Measurements from ENCODE around the gene ITSN1.

- TF ChIP-seq EZH2 (IDR thresholded peaks at IDR 0.05; ENCODE audit: insufficient read depth, poor library complexity, severe bottlenecking) (no peak), EZH2phosphoT487 (IDR thresholded peaks at IDR 0.05; ENCODE audit: insufficient read depth, low read depth) (no peak)
Observed at GRCh38 chr21:33608559-33608958, 33.7 kb upstream of the ITSN1 start.
